Osteoblast (primary cell): ENCODE data around the gene MAP7D3. TPM values are rescaled to one million over a fixed set of nuclear protein-coding genes. Genes with fewer than 3 reads are reported as not detected.

Experiments
- DNase-seq: peaks from one replicate; pipeline ENCODE4 v3.0.0; 2011; ENCODE audit warnings: low spot score, mixed read lengths; ENCODE audit not compliant: insufficient read length; ENCODE audit errors: missing footprints
- H2AFZ ChIP-seq: 2 replicates; pipeline ENCODE4 v1.6.0; 2011; ENCODE audit warnings: mild to moderate bottlenecking, low read length
- H3K27ac ChIP-seq: 2 replicates; pipeline ENCODE4 v1.5.1; 2011; ENCODE audit warnings: mild to moderate bottlenecking, low read depth, low read length, moderate library complexity
- H3K27me3 ChIP-seq: 2 replicates; pipeline ENCODE4 v1.6.0; 2012; ENCODE audit warnings: mild to moderate bottlenecking, control low read depth, inconsistent platforms, low read length, moderate library complexity; ENCODE audit not compliant: insufficient read depth
- H3K36me3 ChIP-seq: 2 replicates; pipeline ENCODE4 v1.5.1; 2011; ENCODE audit warnings: mild to moderate bottlenecking, low read length, control low read depth, moderate library complexity; ENCODE audit not compliant: insufficient read depth
- H3K4me1 ChIP-seq: 2 replicates; pipeline ENCODE4 v1.5.1; 2011; ENCODE audit warnings: mild to moderate bottlenecking, low read length, control low read depth, moderate library complexity; ENCODE audit not compliant: insufficient read depth
- H3K4me2 ChIP-seq: 2 replicates; pipeline ENCODE4 v1.6.0; 2011; ENCODE audit warnings: mild to moderate bottlenecking, low read length; ENCODE audit not compliant: insufficient read depth
- H3K4me3 ChIP-seq: fragments of 200-600 bp; sonication (generic); 3 replicates; pipeline ENCODE4 v1.5.1; 2012; ENCODE audit warnings: mild to moderate bottlenecking, low read length, inconsistent platforms; ENCODE audit not compliant: insufficient read depth
- H3K79me2 ChIP-seq: 2 replicates; pipeline ENCODE4 v1.6.0; 2012; ENCODE audit warnings: mild to moderate bottlenecking, low read length, control low read depth, inconsistent platforms; ENCODE audit not compliant: insufficient read depth
- H3K9me3 ChIP-seq: 2 replicates; pipeline ENCODE4 v1.5.1; 2011; ENCODE audit warnings: low read depth, low read length, control low read depth
- H4K20me1 ChIP-seq: 2 replicates; pipeline ENCODE4 v1.6.0; 2012; ENCODE audit warnings: mild to moderate bottlenecking, low read length, control low read depth; ENCODE audit not compliant: insufficient read depth
- total RNA-seq: library from RNA; depleted of rRNA; stranded (reverse); fragments of >200 nt; gene quantifications from 2 replicates; pipeline ENCODE4 v1.2.3, GENCODE V29; 2012
- TF ChIP-seq, protein P1 (sequence below): IDR thresholded peaks from 2 replicates; pipeline ENCODE4 v1.5.1; 2011; ENCODE audit warnings: mild to moderate bottlenecking, low read depth, low read length, moderate library complexity; ENCODE audit errors: extremely low read depth

The MAP7D3 gene
- total RNA-seq, 1 donor: 19.2 TPM

DNA sequence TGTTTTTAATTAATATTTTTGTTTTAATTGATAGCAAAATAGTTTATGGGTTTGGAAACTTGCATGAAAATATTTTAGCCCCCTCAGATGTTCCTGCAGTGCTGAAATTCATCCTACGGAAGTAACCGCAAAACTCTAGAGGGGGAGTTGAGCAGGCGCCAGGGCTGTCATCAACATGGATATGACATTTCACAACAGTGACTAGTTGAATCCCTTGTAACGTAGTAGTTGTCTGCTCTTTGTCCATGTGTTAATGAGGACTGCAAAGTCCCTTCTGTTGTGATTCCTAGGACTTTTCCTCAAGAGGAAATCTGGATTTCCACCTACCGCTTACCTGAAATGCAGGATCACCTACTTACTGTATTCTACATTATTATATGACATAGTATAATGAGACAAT is 40.4 kb downstream of the MAP7D3 start:
- H2AFZ ChIP-seq: no peak overlapping the region
- DNase-seq: peak; percentile 6
- H3K4me2 ChIP-seq: no peak overlapping the region
- H3K36me3 ChIP-seq: peaks cover 26% of the 10 kb centered on the region
- no peaks in the 10 kb centered on the region for H3K9me3 ChIP-seq
- H4K20me1 ChIP-seq: no peaks in the 10 kb centered on the region
- TF ChIP-seq, protein P1, sequence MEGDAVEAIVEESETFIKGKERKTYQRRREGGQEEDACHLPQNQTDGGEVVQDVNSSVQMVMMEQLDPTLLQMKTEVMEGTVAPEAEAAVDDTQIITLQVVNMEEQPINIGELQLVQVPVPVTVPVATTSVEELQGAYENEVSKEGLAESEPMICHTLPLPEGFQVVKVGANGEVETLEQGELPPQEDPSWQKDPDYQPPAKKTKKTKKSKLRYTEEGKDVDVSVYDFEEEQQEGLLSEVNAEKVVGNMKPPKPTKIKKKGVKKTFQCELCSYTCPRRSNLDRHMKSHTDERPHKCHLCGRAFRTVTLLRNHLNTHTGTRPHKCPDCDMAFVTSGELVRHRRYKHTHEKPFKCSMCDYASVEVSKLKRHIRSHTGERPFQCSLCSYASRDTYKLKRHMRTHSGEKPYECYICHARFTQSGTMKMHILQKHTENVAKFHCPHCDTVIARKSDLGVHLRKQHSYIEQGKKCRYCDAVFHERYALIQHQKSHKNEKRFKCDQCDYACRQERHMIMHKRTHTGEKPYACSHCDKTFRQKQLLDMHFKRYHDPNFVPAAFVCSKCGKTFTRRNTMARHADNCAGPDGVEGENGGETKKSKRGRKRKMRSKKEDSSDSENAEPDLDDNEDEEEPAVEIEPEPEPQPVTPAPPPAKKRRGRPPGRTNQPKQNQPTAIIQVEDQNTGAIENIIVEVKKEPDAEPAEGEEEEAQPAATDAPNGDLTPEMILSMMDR: no peak
- no peaks in the 10 kb centered on the region for H3K27me3 ChIP-seq
- H3K27ac ChIP-seq: no peak overlapping the region
- H3K4me3 ChIP-seq: no peak overlapping the region
- peaks cover 33% of the 10 kb centered on the region for H3K4me1 ChIP-seq
- H3K79me2 ChIP-seq: no peaks in the 10 kb centered on the region

DNA sequence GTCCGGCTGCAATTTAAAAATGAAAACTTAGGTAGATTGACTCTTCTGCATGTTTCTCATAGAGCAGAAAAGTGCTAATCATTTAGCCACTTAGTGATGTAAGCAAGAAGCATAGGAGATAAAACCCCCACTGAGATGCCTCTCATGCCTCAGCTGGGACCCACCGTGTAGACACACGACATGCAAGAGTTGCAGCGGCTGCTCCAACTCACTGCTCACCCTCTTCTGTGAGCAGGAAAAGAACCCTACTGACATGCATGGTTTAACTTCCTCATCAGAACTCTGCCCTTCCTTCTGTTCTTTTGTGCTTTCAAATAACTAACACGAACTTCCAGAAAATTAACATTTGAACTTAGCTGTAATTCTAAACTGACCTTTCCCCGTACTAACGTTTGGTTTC is 41.0 kb downstream of the MAP7D3 start:
- H2AFZ ChIP-seq: no peak overlapping the region
- H3K4me1 ChIP-seq: peaks cover 29% of the 10 kb centered on the region
- H3K4me3 ChIP-seq: no peak overlapping the region
- no peak overlapping the region for H3K4me2 ChIP-seq
- peaks cover 26% of the 10 kb centered on the region for H3K36me3 ChIP-seq
- TF ChIP-seq, protein P1: no peak
- DNase-seq: no peak
- H3K27ac ChIP-seq: no peak overlapping the region
- H3K9me3 ChIP-seq: no peaks in the 10 kb centered on the region
- H3K27me3 ChIP-seq: no peaks in the 10 kb centered on the region
- no peaks in the 10 kb centered on the region for H4K20me1 ChIP-seq
- no peaks in the 10 kb centered on the region for H3K79me2 ChIP-seq

DNA sequence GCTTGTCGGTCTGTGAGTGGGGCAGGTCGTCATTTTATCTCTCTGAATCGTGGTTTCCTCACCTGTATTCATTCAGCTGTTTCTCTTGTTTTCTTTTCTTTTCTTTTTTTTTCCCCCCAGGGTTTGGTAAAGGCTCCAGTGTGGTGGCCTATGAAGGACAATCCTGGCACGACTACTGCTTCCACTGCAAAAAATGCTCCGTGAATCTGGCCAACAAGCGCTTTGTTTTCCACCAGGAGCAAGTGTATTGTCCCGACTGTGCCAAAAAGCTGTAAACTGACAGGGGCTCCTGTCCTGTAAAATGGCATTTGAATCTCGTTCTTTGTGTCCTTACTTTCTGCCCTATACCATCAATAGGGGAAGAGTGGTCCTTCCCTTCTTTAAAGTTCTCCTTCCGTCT is 41.4 kb downstream of the MAP7D3 start:
- Histone ChIP-seq H3K4me2 (no peak overlapping the region), H3K27me3 (no peaks in the 10 kb centered on the region), H2AFZ (no peak overlapping the region), H3K9me3 (no peaks in the 10 kb centered on the region), H4K20me1 (no peaks in the 10 kb centered on the region), H3K4me3 (no peak overlapping the region), H3K4me1 (peaks cover 29% of the 10 kb centered on the region), H3K36me3 (peaks cover 26% of the 10 kb centered on the region), H3K79me2 (no peaks in the 10 kb centered on the region), H3K27ac (peak overlapping the region; percentile 2)
- DNase-seq: peak; percentile 26
- TF ChIP-seq, protein P1: no peak

DNA sequence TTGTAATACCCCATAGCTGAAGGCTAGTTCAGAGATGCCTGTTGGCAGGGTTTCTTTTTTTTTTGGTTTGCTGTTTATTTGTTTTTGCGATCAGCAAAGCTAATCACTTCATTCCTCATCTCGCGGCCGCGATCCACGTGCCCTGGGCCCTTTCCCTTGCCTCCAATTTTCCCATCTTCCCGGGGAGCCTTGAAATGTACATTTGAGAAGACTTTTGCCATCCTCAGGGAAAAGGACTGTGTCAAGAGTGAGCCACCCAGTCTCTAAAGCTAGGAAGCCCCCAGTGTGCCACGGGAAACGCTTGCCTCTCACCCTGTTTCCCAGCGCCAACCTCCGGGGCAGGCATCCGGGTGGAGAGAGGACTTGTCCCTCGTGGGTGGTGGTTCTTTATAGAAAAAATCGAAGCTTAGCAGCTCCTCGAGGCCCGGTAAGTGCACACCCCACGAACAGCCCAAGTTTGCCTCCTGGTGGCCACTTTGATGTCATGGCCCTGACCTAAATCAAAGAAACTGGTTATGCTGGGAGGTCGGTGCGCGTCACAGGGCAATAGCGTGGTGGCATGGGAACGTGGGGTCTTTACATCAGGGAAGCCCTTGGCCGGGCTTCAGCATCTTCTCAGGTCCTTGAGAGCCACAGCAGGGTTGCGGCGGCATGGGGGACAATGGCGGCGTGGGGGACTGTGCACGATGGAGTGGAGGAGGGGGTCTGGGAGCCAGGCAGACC is 42.0 kb downstream of the MAP7D3 start:
- H3K4me1 ChIP-seq: peaks cover 28% of the 10 kb centered on the region

More for the DNA sequence above, 42.0 kb downstream of the MAP7D3 start:
- no peaks in the 10 kb centered on the region for H3K9me3 ChIP-seq
- peaks cover 1% of the 10 kb centered on the region for H3K27me3 ChIP-seq
- TF ChIP-seq, protein P1: peak; percentile 64
- H4K20me1 ChIP-seq: no peaks in the 10 kb centered on the region
- H3K4me3 ChIP-seq: no peak overlapping the region
- DNase-seq: peak; percentile 76
- H3K4me2 ChIP-seq: no peak overlapping the region
- peaks cover 26% of the 10 kb centered on the region for H3K36me3 ChIP-seq
- peak overlapping the region; percentile 2 for H3K27ac ChIP-seq
- H2AFZ ChIP-seq: no peak overlapping the region
- no peaks in the 10 kb centered on the region for H3K79me2 ChIP-seq
